ENCODE results near the gene JHY. TPM values are rescaled to one million over a fixed set of nuclear protein-coding genes. Genes with fewer than 3 reads are reported as not detected.
A peak's percentile ranks its signal among the peaks of the same experiment; 100 is the strongest.

The JHY gene
- total RNA-seq, 1 experiment from 2014 or later = 0.79 TPM

DNA sequence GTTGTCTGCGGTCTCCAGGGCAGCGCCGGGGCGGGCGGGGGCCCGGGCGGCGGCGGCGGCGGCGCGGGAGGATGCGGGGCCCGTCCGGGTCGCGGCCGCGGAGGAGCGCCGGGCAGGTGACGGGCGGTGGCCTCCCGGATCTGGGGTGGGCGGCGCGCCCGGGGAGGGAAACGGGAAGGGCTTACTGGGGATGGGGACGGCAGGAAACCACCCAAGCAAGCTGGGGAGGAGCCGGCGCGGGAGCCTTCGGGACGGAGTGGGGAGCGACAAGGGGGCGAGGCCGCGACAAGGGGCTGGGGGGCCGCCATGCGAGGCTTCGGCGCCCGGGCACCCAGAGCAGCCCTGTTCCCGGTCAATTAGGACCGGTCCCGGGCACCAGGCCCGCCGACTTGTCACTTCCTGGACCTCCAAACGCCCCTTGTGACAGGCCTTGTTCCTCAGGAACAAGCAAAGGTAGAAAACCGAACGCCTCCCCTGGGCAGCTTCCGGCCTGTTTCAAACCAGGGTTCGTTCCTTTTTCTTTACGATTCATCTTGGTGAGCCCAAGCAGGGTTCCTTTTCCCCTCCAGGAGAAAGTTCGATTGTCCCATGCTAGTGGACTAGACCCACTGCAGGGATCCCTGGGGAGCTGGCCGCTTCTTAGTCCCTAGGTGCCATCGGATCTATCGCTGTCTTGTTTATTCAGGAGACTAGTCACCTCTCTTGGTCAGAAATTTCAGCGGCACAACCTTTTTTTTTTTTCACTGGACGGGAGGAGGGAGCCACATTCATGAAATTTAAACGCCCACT, 492 bp downstream of the JHY start:
- no peaks in the 10 kb centered on the region for H4K20me1 ChIP-seq (ENCODE audit: control insufficient read depth, insufficient read depth, insufficient read length)
- no peak overlapping the region for H3K27ac ChIP-seq (ENCODE audit: insufficient read length, low read depth, low read length)
- H3K23ac ChIP-seq (ENCODE audit: insufficient read length, low read depth, low read length) = no peak overlapping the region
- H3K4ac ChIP-seq (ENCODE audit: low read depth, low read length) = no peak overlapping the region
- H2BK12ac ChIP-seq (ENCODE audit: insufficient read length, low read depth, low read length) = no peak overlapping the region
- H4K5ac ChIP-seq (ENCODE audit: insufficient read length, low read depth, low read length) = no peak overlapping the region
- peaks cover 25% of the 10 kb centered on the region for H3K27me3 Mint-ChIP-seq (ENCODE audit: low read depth)
- WGBS (ENCODE audit: extremely low coverage, insufficient read length, low lambda C conversion rate) = no CpG with 5 or more reads among the region's 63 CpGs
- H3K36me3 Mint-ChIP-seq (ENCODE audit: insufficient read depth in 1 of 3, low read depth in 3 of 3) = no peaks in the 10 kb centered on the region
- H3K14ac ChIP-seq (ENCODE audit: insufficient read depth, low read length) = no peak overlapping the region; the same call in 1 of the 2 replicates
- peaks cover 23 to 25% of the 10 kb centered on the region in 2 experiments for H3K4me1 Mint-ChIP-seq
- H2BK5ac ChIP-seq (ENCODE audit: insufficient read length, low read length) = no peak overlapping the region
- no peak overlapping the region for H2BK120ac ChIP-seq (ENCODE audit: low read depth, low read length, poor library complexity, severe bottlenecking)
- no peak overlapping the region for H4K8ac ChIP-seq (replicated peaks; ENCODE audit: insufficient read length, low read depth, low read length)
- TF ChIP-seq, protein P1, sequence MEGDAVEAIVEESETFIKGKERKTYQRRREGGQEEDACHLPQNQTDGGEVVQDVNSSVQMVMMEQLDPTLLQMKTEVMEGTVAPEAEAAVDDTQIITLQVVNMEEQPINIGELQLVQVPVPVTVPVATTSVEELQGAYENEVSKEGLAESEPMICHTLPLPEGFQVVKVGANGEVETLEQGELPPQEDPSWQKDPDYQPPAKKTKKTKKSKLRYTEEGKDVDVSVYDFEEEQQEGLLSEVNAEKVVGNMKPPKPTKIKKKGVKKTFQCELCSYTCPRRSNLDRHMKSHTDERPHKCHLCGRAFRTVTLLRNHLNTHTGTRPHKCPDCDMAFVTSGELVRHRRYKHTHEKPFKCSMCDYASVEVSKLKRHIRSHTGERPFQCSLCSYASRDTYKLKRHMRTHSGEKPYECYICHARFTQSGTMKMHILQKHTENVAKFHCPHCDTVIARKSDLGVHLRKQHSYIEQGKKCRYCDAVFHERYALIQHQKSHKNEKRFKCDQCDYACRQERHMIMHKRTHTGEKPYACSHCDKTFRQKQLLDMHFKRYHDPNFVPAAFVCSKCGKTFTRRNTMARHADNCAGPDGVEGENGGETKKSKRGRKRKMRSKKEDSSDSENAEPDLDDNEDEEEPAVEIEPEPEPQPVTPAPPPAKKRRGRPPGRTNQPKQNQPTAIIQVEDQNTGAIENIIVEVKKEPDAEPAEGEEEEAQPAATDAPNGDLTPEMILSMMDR (conservative IDR thresholded peaks at IDR 0.05) = no peak
- peak overlapping the region; percentile 71 for H3K4me2 ChIP-seq (ENCODE audit: insufficient read depth, insufficient read length, low read length)
- peak; percentile 70 for DNase-seq
- H3K9me3 ChIP-seq (ENCODE audit: control insufficient read depth, low read depth, low read length) = no peaks in the 10 kb centered on the region
- H2BK20ac ChIP-seq (ENCODE audit: low read depth, low read length, poor library complexity, severe bottlenecking) = no peak overlapping the region
- H3T11ph ChIP-seq (ENCODE audit: low read length) = no peak overlapping the region
- no peak overlapping the region for H3K27ac Mint-ChIP-seq
- peaks cover 3% of the 10 kb centered on the region; the same call in 1 of the 2 replicates for H3K27me3 ChIP-seq (ENCODE audit: insufficient read depth, low read length)
- H2BK15ac ChIP-seq (ENCODE audit: low read depth, low read length) = no peak overlapping the region
- no peaks in the 10 kb centered on the region for H3K9me3 Mint-ChIP-seq
- H2AK5ac ChIP-seq (ENCODE audit: insufficient read length, low read length) = no peak overlapping the region
- H3K23me2 ChIP-seq (ENCODE audit: insufficient read length, low read depth, low read length, poor library complexity, severe bottlenecking) = peaks cover 8% of the 10 kb centered on the region
- peak overlapping the region; percentile 74 to 81 for H3K4me3 Mint-ChIP-seq
- H4K91ac ChIP-seq (ENCODE audit: insufficient read length, low read depth, low read length) = no peak overlapping the region
- H3K18ac ChIP-seq (ENCODE audit: insufficient read length, low read depth, low read length) = peak overlapping the region; percentile 51
- H3K79me2 ChIP-seq (ENCODE audit: insufficient read depth, low read length) = no peaks in the 10 kb centered on the region
- no peaks in the 10 kb centered on the region for H3K79me1 ChIP-seq (ENCODE audit: insufficient read depth, low read depth, low read length, poor library complexity, severe bottlenecking)
- H2AFZ ChIP-seq (ENCODE audit: low read length) = peak overlapping the region; percentile 92
- no peak overlapping the region for H3K56ac ChIP-seq (ENCODE audit: insufficient read length, low read depth, low read length)
- H3K4me1 ChIP-seq (ENCODE audit: insufficient read depth, low read length) = peaks cover 5% of the 10 kb centered on the region; the same call in 1 of the 2 replicates
- H3K9ac ChIP-seq (ENCODE audit: extremely low read depth, insufficient read length, low read length) = no peak overlapping the region
